IMR-90 (cell line): ENCODE data around the gene HECTD1. TPM values are rescaled to one million over a fixed set of nuclear protein-coding genes. Genes with fewer than 3 reads are reported as not detected.

Source experiments
- ATAC-seq: fragments of 200-7000 bp; cut with Tn5 transposase; 2 replicates; pipeline ENCODE4 v1.9.1; 2020; ENCODE audit warnings: low read depth, mild to moderate bottlenecking, moderate library complexity
- BruUV-seq: library from RNA; stranded (reverse); fragments of 400-500 nt; replicated peaks from 2 replicates; lab custom pipeline; 2021; lab: Mats Ljungman, UMichigan
- CTCF ChIA-PET: fragments of 300-600 bp; formaldehyde crosslinking; extraction: SDS; loops from one replicate; lab custom pipeline; 2021; ENCODE audit warnings: antibody characterized with exemption; lab: Yijun Ruan, JAX
- POLR2A ChIA-PET: fragments of 300-600 bp; sonication (Branson Sonifier 250); formaldehyde crosslinking; loops from one replicate; lab custom pipeline; 2022; ENCODE audit warnings: antibody characterized with exemption; ENCODE audit not compliant: unreplicated experiment; lab: Charles Lee
- DNase-seq: peaks from one replicate; pipeline ENCODE4 v3.0.0; 2013
- H2AFZ ChIP-seq: replicated peaks from 2 replicates; pipeline ENCODE3; 2013; ENCODE audit warnings: low read length, mild to moderate bottlenecking; ENCODE audit not compliant: poor library complexity
- H2AK5ac ChIP-seq: 2 replicates; pipeline ENCODE4 v1.6.1; 2013; ENCODE audit warnings: low read depth, low read length, inconsistent platforms
- H2AK9ac ChIP-seq: replicated peaks from 2 replicates; pipeline ENCODE3; 2013; ENCODE audit warnings: mild to moderate bottlenecking, low read depth, low read length, moderate library complexity; ENCODE audit not compliant: poor library complexity
- H2BK120ac ChIP-seq: 2 replicates; pipeline ENCODE4 v1.6.1; 2013; ENCODE audit warnings: low read depth, low read length, inconsistent platforms
- H2BK15ac ChIP-seq: 3 replicates; pipeline ENCODE4 v1.6.1; 2013; ENCODE audit warnings: low read depth, low read length, inconsistent platforms
- H2BK20ac ChIP-seq: 2 replicates; pipeline ENCODE4 v1.6.1; 2013; ENCODE audit warnings: low read depth, mild to moderate bottlenecking, inconsistent platforms, low read length, moderate library complexity
- H2BK5ac ChIP-seq: 2 replicates; pipeline ENCODE4 v1.6.1; 2013; ENCODE audit warnings: mild to moderate bottlenecking, low read depth, low read length, inconsistent platforms; ENCODE audit not compliant: poor library complexity, severe bottlenecking
- H3K14ac ChIP-seq: replicated peaks from 2 replicates; pipeline ENCODE4 v1.6.1; 2013; ENCODE audit warnings: low read depth, low read length, inconsistent platforms
- H3K18ac ChIP-seq: 2 replicates; pipeline ENCODE4 v1.6.1; 2013; ENCODE audit warnings: low read depth, low read length, control low read depth
- H3K23ac ChIP-seq: 2 replicates; pipeline ENCODE4 v1.6.1; 2013; ENCODE audit warnings: low read depth, low read length, inconsistent platforms
- H3K27ac ChIP-seq: 2 replicates; pipeline ENCODE4 v1.5.1; 2013; ENCODE audit warnings: mild to moderate bottlenecking, control low read depth, low read length; ENCODE audit not compliant: insufficient read depth
- H3K27me3 ChIP-seq: 2 replicates; pipeline ENCODE4 v1.6.1; 2013; ENCODE audit warnings: low read length; ENCODE audit not compliant: control insufficient read depth, insufficient read depth
- H3K36me3 ChIP-seq: 2 replicates; pipeline ENCODE4 v1.6.1; 2013; ENCODE audit warnings: low read length, mixed read lengths; ENCODE audit not compliant: control insufficient read depth, insufficient read depth
- H3K4ac ChIP-seq: 2 replicates; pipeline ENCODE4 v1.6.1; 2013; ENCODE audit warnings: low read depth, low read length, inconsistent platforms
- H3K4me1 ChIP-seq: 2 replicates; pipeline ENCODE4 v1.6.1; 2013; ENCODE audit warnings: low read length, mixed read lengths; ENCODE audit not compliant: control insufficient read depth, insufficient read depth
- H3K4me2 ChIP-seq: 2 replicates; pipeline ENCODE4 v1.6.1; 2013; ENCODE audit warnings: low read depth, mild to moderate bottlenecking, control low read depth, low read length, moderate library complexity
- H3K4me3 ChIP-seq: 2 replicates; pipeline ENCODE4 v1.5.1; 2013; ENCODE audit warnings: low read depth, mild to moderate bottlenecking, control low read depth, low read length, moderate library complexity; ENCODE audit not compliant: insufficient read depth
- H3K56ac ChIP-seq: 2 replicates; pipeline ENCODE4 v1.6.1; 2013; ENCODE audit warnings: low read length, inconsistent platforms; ENCODE audit not compliant: insufficient read depth; ENCODE audit errors: extremely low read depth
- H3K79me1 ChIP-seq, 2 experiments: 2 replicates each; pipeline ENCODE4 v1.6.1; 2013; ENCODE audit warnings: low read length in 2 of 2, inconsistent platforms in 1 of 2, low read depth in 1 of 2
- H3K9ac ChIP-seq: 2 replicates; pipeline ENCODE4 v1.6.1; 2013; ENCODE audit warnings: low read depth, low read length, control low read depth
- H3K9me1 ChIP-seq: 2 replicates; pipeline ENCODE4 v1.6.1; 2013; ENCODE audit warnings: low read length, inconsistent platforms; ENCODE audit not compliant: insufficient read depth
- H3K9me3 ChIP-seq: 2 replicates; pipeline ENCODE4 v1.6.1; 2013; ENCODE audit warnings: low read length; ENCODE audit not compliant: control insufficient read depth, insufficient read depth
- H4K20me1 ChIP-seq: 2 replicates; pipeline ENCODE4 v1.6.1; 2013; ENCODE audit warnings: low read length, inconsistent platforms; ENCODE audit not compliant: insufficient read depth
- H4K5ac ChIP-seq: 2 replicates; pipeline ENCODE4 v1.6.1; 2013; ENCODE audit warnings: mild to moderate bottlenecking, low read depth, low read length, control low read depth
- H4K8ac ChIP-seq, 2 experiments: 2 replicates each; pipeline ENCODE4 v1.6.1; 2013; ENCODE audit warnings: low read depth in 2 of 2, low read length in 2 of 2, control low read depth in 1 of 2, inconsistent platforms in 1 of 2
- H4K91ac ChIP-seq: 2 replicates; pipeline ENCODE4 v1.6.1; 2013; ENCODE audit warnings: low read depth, low read length, inconsistent platforms; ENCODE audit not compliant: insufficient read depth
- CHD1 ChIP-seq: IDR thresholded peaks from 2 replicates; pipeline ENCODE4 v1.6.1; 2012; ENCODE audit warnings: low read depth, low read length, improper control_type of control experiment
- FOS ChIP-seq: fragments of 150-350 bp; IDR thresholded peaks from 2 replicates; pipeline ENCODE4 v1.6.1; 2016; ENCODE audit warnings: low read depth, low read length
- MAFK ChIP-seq: IDR thresholded peaks from 2 replicates; pipeline ENCODE4 v1.6.1; 2012; ENCODE audit warnings: low read depth, low read length, improper control_type of control experiment
- MXI1 ChIP-seq: IDR thresholded peaks from 2 replicates; pipeline ENCODE4 v1.6.1; 2012; ENCODE audit warnings: low read depth, mild to moderate bottlenecking, low read length, moderate library complexity, borderline replicate concordance
- POLR2A ChIP-seq: IDR thresholded peaks from 2 replicates; pipeline ENCODE4 v1.6.1; 2012; ENCODE audit warnings: mild to moderate bottlenecking, low read depth, low read length
- RCOR1 ChIP-seq: IDR thresholded peaks from 2 replicates; pipeline ENCODE4 v1.6.1; 2012; ENCODE audit warnings: mild to moderate bottlenecking, low read length, improper control_type of control experiment; ENCODE audit not compliant: insufficient replicate concordance
- RFX5 ChIP-seq: IDR thresholded peaks from 2 replicates; pipeline ENCODE4 v1.8.0; 2012; ENCODE audit warnings: low read depth, mild to moderate bottlenecking, low read length, moderate library complexity
- SMC3 ChIP-seq: fragments of 150-350 bp; IDR thresholded peaks from 2 replicates; pipeline ENCODE4 v1.6.1; 2016; ENCODE audit warnings: low read depth, mild to moderate bottlenecking, antibody characterized with exemption, low read length, moderate library complexity
- WGBS, 2 experiments: methylation state at CpG; one replicate each; pipeline versions ENCODE4 v1.1.5 to v1.1.7; 2013; ENCODE audit warnings: missing lambda C conversion rate in 2 of 2; ENCODE audit not compliant: insufficient read length in 1 of 2; ENCODE audit errors: extremely low coverage in 2 of 2; 5-methylcytosine and 5-hydroxymethylcytosine counted together
- dilution Hi-C: fragments of 300-500 bp; cut with HindIII; formaldehyde crosslinking; loops from one replicate; pipeline ENCODE4 v1.14.3; 2018; ENCODE audit warnings: low sequenced_read_pairs; ENCODE audit not compliant: unreplicated experiment
- in situ Hi-C: fragments of 300-500 bp; cut with MboI; formaldehyde crosslinking; loops from 3 replicates; pipeline ENCODE4 v1.14.3; 2019; ENCODE audit warnings: low sequenced_read_pairs, inconsistent platforms, mixed read lengths
- intact Hi-C: fragments of 100-400 bp; cut with micrococcal nuclease; formaldehyde crosslinking; loops from 2 replicates; pipeline ENCODE4 v1.10.0; 2022
- polyA plus RNA-seq, 3 experiments: library from polyadenylated mRNA; depleted of rRNA; stranded (reverse); fragments of >200 nt; gene quantifications; 2 replicates each; pipeline ENCODE4 v1.2.3, GENCODE V29; 2012; ENCODE audit warnings: low replicate concordance in 1 of 3
- total RNA-seq: library from RNA; depleted of rRNA; stranded (reverse); fragments of >200 nt; gene quantifications from 2 replicates; pipeline ENCODE4 v1.2.3, GENCODE V29; 2012
- TF ChIP-seq, protein P1 (sequence below): fragments of 150-350 bp; IDR thresholded peaks from 2 replicates; pipeline ENCODE4 v1.6.1; 2017; ENCODE audit warnings: mild to moderate bottlenecking, antibody characterized with exemption, low read length, low read depth
- TF ChIP-seq, protein P2 (sequence below): conservative IDR thresholded peaks from 2 replicates; pipeline ENCODE4 v1.5.1; 2012; ENCODE audit warnings: mild to moderate bottlenecking, low read depth, low read length, improper control_type of control experiment

Gene HECTD1
- total and polyA plus RNA-seq, 2 of the 4 experiments (the other 2 are of a cell fraction), result 48.5 to 228 TPM

DNA sequence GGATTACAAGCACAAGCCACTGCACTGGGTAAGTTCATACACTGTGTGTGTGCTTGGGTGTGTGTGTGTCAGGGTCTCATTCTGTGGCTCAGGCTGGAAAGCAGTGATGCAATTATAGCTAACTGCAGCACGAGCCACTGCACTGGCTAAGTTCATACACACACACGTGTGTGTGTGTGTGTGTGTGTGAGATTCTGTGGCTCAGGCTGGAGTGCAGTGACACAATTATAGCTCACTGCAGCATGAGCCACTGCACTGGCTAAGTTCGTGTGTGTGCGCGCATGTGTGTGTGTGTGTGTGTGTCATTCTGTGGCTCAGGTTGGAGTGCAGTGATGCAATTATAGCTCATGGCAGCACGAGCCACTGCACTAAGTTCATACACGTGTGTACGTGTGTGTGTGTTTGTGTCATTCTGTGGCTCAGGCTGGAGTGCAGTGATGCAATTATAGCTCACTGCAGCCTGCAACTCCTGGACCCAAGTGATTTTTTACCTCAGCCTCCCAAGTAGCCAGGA is 85.4 kb downstream of the HECTD1 start:
- CTCF ChIA-PET, result interaction anchor here (0.8 kb wide), 1 partner anchor 12 kb away, joined by 3 read pairs; no protein-coding TSS in a partner anchor
- H2AK5ac ChIP-seq, result no peak overlapping the region
- no peak overlapping the region for H2BK20ac ChIP-seq
- dilution Hi-C loops, result no loop called here
- H2BK5ac ChIP-seq, result no peak overlapping the region
- no peaks in the 10 kb centered on the region for H3K4me1 ChIP-seq
- H3K23ac ChIP-seq, result no peak overlapping the region
- no peaks in the 10 kb centered on the region for H4K20me1 ChIP-seq
- no peak overlapping the region for H4K8ac ChIP-seq
- H4K91ac ChIP-seq, result no peak overlapping the region
- POLR2A ChIA-PET, result no interaction called here
- in situ Hi-C loops, result no loop called here
- no peak overlapping the region for H2BK15ac ChIP-seq
- H3K4ac ChIP-seq, result no peak overlapping the region; the same call in 1 of the 2 replicates
- H3K79me1 ChIP-seq, result peaks cover 17 to 18% of the 10 kb centered on the region in 2 experiments; a peak in 3 of 4 replicates
- no peaks in the 10 kb centered on the region for H3K27me3 ChIP-seq
- no peak overlapping the region for H4K5ac ChIP-seq
- H2BK120ac ChIP-seq, result no peak overlapping the region
- H3K4me2 ChIP-seq, result no peak overlapping the region
- no peak overlapping the region for H3K9ac ChIP-seq
- peaks cover 3% of the 10 kb centered on the region for H3K9me1 ChIP-seq
- no peak overlapping the region for H3K14ac ChIP-seq
- H3K27ac ChIP-seq, result no peak overlapping the region
- H2AK9ac ChIP-seq, result no peak overlapping the region
- intact Hi-C loops, result loop anchor here (5.0 kb wide), 2 partner anchors 35 to 235 kb away; no protein-coding TSS in a partner anchor
- 83% methylated on average over 4 of the region's 8 CpGs; no CpG with 5 or more reads in 1 of the 2 experiments for WGBS, 2 experiments
- H3K36me3 ChIP-seq, result peaks cover 35% of the 10 kb centered on the region
- H3K56ac ChIP-seq, result no peak overlapping the region
- H2AFZ ChIP-seq, result no peak overlapping the region
- H3K9me3 ChIP-seq, result no peaks in the 10 kb centered on the region
- ATAC-seq (no peak), DNase-seq (peak; percentile 23)
- no peak overlapping the region for H3K4me3 ChIP-seq
- no peak overlapping the region for H3K18ac ChIP-seq
- BruUV-seq, result no TSS peak
- TF ChIP-seq FOS, result no peak
- TF ChIP-seq, protein P1, sequence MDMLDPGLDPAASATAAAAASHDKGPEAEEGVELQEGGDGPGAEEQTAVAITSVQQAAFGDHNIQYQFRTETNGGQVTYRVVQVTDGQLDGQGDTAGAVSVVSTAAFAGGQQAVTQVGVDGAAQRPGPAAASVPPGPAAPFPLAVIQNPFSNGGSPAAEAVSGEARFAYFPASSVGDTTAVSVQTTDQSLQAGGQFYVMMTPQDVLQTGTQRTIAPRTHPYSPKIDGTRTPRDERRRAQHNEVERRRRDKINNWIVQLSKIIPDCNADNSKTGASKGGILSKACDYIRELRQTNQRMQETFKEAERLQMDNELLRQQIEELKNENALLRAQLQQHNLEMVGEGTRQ, result no peak
- no peak for TF ChIP-seq MAFK
- no peak for TF ChIP-seq RCOR1
- no peak for TF ChIP-seq MXI1
- TF ChIP-seq CHD1, result no peak
- no peak for TF ChIP-seq RFX5
- TF ChIP-seq, protein P2, sequence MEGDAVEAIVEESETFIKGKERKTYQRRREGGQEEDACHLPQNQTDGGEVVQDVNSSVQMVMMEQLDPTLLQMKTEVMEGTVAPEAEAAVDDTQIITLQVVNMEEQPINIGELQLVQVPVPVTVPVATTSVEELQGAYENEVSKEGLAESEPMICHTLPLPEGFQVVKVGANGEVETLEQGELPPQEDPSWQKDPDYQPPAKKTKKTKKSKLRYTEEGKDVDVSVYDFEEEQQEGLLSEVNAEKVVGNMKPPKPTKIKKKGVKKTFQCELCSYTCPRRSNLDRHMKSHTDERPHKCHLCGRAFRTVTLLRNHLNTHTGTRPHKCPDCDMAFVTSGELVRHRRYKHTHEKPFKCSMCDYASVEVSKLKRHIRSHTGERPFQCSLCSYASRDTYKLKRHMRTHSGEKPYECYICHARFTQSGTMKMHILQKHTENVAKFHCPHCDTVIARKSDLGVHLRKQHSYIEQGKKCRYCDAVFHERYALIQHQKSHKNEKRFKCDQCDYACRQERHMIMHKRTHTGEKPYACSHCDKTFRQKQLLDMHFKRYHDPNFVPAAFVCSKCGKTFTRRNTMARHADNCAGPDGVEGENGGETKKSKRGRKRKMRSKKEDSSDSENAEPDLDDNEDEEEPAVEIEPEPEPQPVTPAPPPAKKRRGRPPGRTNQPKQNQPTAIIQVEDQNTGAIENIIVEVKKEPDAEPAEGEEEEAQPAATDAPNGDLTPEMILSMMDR, result no peak
- no peak for TF ChIP-seq POLR2A
- no peak for TF ChIP-seq SMC3
